DMS53 (cell line): ENCODE measurements around the gene FAM43A.

Source experiments
- DNase-seq: peaks from one replicate; lab custom pipeline; 2025; lab: John Stamatoyannopoulos, UW

FAM43A gene

DNA sequence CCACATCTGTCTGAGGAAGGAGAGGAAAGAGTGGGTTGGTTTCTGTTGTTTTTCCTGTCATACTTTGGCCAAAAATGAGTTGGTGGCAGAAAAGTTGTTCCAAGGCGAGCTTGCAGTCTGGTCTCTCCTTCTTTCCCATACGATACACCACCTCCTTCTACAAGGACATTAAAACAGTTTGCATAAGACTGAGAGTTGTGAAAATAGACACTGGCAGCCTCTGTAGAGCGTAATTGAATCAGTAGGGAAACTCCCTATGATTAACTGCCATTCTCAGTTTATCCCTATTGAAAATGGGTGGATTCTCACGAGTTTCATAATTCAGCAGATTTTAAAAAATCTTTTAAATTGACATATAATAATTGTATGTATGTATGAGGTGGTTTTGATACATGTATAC lies 10.0 kb upstream of the FAM43A start:
- no peak for DNase-seq

DNA sequence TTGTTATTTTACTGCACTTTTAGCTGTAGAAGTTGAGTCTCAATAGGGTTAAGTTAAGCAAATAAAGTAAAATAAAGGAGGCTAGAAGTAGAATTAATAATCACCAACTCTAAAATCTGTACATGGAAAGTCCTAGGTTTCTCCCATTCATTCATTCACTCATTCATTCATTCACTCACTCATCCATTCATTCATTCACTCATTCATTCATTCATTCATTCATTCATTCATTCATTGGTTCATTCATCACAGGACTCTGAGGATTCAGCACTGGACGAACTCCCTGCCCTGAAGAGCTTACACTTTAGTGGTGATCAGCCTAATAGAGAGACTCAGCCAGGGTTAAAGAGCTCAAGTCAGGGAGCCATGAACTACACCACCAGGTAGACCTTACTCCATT lies 9.2 kb upstream of the FAM43A start:
- DNase-seq = no peak

DNA sequence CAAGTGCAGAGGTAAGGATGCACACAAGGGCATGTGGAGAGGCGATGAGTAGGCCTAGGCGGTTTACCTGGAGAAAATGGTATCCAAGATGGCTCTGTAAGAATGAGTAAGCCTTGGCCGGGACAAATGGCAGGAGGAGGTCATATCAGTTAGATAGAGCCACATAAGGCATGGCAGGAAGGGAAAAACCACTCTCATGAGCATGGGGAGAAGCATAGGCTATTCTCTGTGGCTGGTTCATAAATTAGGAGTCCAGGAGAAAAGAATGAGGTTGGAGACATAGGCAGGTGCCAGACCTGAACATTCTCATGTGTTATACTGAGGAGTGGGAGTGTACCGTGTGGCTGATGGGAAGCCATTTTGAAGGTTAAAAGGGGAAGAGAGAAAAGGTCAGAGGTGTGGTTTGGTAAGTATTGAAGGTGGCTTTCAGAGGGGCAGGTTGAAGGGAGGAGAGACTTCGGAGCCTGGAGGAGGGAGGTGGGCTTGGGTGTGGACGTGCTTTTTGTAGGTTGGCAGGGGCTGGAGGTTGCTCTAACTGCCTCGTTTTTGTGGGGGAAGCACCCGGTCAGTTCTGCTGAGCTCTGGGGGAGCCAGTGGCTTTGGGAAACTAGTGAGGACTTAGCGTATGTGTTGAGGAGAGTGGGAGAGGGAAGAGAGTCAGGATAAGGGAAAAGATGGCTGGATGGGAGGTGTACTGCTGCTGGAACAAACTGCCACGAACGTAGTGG lies 4.6 kb upstream of the FAM43A start:
- DNase-seq = no peak

DNA sequence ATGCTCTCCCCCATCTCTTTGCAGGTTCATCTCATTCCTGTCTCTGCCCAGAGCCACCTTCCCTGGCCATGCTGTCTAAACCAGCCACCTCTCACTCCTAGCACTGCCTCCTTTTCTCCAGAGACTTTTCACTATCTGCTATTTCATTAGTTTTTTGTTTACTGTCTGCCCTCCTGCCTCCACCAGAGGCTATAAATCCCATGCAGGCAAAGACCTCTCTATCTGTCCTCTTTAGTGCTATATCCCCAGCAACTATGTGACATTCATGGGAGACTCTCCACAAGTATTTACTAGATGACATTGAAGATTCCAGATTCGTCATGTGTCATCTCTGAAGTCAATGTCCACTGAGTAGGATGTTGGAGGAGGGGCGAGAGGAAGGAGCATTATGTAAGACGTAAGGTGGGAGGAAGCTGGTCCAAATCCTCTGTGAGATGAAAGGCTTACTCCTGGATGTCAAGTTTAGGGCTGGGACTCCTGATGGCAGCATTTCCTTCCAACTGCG lies 3.4 kb upstream of the FAM43A start:
- no peak for DNase-seq

DNA sequence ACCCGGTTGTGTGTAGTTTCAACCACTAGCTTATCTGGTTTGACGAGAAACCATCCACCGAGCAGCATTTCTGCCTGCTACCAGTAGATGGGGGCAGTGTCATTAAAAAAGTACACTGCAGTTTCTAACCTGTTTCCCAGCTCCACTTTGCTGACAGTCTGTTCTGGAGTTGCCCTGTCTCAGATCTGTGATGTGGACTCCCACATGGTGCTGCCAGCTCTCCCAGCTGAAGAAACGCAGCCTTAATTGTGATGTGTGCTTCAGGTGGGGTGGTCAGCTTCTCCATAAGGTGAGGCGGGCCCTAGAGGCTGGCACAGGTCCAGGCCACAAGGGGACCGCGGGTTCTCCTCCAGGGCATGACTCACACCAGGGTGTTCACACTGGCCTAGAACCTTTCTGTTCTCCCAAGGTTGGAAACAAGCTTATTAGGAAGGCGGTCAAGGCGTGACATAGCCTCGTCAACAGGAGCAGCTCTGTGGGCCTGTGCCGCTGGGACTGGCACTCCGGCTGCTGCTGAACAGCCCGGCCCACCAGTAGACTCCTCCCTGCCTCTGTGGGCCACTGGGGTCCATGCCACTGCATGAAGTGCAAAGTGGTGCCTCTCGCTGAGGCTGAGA lies 2.9 kb upstream of the FAM43A start:
- peak; percentile 91 for DNase-seq

DNA sequence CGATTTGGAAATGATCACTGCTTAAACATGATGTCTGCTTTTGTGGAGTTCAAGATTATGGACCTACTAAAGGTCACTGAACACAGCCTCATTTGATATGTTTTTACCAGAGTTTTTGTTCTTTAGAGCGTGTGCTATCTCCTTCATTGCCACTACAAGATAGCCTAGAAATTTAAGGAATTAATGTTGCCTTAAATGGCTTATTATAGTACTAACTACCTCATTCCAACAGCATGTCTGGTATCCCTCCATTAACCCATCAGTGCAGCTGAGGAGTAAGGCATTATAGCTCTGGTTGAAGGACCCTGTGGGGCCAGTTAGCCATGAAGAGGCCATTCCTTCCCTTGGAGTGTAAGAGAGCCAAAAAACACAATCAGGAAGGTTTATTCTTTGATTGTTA lies 2.3 kb upstream of the FAM43A start:
- no peak for DNase-seq

DNA sequence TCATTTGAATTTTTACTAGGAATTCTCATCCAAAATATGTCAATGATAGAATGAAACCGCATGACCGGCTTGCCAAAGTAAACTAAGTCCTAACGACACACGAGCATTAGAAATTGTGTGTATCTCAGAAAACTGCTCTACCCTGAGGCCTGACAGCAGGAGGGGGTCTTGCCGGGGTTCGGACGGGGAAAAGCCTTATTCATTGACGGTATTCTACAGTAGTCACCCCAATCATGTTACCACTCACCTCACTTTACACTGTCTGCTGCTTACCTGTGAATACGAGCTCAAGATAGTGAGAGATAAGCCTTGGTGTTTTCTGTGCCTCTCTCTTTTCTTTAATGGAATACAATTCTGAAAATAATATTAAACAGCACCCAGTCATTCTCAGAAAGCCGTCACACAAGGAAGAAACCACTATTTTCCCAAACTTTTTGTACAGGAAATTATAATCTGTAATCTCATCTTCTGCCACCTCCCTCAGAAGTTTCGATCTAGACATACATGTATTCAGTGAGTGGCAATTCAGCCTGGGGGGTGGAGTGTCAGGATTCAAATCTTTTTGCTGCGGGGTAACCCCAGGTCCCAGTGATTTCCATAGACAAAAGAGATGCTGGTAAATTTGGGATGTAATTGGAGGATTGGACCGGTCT lies 492 bp upstream of the FAM43A start:
- DNase-seq = no peak

DNA sequence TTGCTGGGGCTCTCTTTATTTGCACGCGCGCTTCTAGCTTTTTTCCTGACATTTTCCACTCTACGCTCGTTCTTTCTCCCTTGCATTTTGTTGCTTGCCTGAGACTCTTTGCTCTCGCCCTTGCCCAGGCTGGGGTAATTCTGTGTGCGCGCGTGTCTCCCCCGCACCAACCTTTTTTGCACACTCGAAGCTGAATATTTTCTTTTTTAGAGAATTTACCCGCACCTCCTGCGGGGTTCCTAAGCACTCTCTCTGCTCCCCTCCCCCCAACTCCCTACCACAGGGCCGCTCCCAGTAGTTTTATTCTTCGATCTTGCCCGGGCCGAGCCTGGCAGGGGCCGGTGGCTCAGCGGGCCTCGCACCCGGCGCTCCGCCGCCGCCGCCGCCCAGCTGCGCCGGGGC lies 732 bp downstream of the FAM43A start:
- peak; percentile 51 for DNase-seq

DNA sequence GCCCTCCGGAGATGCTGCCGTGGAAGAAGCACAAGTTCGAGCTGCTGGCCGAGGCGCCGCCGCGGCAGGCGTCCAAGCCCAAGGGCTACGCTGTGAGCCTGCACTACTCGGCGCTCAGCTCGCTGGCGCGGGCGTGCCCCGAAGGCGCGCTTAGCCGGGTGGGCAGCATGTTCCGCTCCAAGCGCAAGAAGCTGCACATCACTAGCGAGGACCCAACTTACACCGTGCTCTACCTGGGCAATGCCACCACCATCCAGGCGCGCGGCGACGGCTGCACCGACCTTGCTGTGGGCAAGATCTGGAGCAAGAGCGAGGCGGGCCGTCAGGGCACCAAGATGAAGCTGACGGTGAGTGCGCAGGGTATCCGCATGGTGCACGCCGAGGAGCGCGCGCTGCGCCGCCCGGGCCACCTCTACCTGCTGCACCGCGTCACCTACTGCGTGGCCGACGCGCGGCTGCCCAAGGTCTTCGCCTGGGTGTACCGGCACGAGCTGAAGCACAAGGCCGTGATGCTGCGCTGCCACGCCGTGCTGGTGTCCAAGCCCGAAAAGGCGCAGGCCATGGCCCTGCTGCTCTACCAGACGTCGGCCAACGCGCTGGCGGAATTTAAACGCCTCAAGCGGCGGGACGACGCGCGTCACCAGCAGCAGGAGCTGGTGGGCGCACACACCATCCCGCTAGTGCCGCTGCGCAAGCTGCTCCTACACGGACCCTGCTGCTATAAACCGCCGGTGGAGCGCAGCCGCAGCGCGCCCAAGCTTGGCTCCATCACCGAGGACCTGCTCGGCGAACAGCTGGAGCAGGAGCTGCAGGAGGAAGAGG lies 1.3 kb downstream of the FAM43A start:
- DNase-seq = peak; percentile 69

DNA sequence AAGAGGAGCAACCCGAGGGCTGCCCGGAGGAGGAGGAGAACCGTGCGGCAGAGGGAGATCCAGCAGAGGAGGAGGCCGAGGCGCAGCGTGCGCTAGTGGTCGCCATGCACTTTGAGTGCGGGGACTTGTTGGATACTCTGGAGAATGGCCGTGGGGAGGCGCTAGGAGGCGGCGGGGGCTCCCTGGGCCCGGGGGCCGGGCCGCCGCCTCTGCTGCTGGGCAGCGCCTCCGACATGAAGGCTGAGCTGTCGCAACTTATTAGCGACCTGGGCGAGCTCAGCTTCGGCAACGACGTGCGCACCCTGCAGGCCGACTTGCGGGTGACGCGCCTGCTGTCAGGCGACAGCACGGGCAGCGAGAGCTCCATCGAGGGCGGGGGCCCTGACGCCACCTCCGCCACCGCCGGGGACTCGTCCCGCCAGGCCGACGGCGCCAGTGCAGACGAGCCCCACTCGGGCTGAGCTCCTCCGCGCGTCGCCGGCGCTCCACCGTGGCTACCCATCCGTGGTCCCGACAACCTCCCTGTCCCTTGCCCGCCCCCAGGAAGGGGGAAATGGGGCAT lies 2.0 kb downstream of the FAM43A start:
- peak; percentile 73 for DNase-seq

DNA sequence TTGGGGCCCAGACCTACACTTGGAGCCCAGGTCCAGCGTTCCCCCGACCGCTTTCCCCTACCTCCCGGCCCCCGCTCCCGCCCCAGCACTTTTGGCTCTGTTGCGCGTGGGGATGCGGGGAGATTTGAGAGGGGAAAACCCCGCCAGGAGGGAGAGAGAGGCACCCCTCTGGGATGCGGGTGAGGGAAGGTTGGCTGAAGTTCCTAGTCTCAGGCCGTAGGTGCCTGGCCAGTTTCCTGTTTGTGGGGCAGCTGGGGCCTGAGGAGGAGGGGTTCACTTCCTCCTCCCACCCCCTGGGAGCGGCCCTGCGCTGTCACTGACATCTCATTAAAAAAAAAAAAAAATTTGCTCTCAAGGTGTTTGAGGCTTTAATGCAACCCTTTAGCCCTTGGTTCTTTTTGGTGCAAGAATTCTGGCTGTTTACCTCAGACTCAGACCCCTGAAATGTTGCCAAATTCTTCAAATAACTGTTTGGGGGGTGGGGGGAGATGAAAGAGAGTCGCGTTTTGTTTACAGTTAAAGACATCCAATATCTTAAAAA lies 2.6 kb downstream of the FAM43A start:
- peak; percentile 20 for DNase-seq

DNA sequence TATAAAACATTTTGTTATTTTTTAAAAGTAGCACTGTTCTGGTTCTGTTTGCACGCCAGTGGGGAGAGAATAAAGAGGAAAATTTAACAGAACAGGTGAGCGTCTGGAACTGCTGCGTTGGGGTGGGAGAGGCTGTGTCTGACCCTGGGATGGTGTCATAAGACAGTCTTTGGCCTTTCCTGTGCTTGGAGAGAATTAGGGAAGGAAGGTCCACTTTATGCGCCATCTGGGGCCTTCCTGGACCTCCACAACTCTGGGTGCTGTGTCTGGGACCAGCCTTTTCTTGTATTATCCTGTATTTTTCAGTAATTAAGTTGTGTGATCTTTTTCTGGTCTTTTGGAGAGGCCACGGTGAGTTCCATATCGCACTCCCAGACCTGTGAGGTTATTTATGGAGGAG lies 3.3 kb downstream of the FAM43A start:
- DNase-seq = no peak

DNA sequence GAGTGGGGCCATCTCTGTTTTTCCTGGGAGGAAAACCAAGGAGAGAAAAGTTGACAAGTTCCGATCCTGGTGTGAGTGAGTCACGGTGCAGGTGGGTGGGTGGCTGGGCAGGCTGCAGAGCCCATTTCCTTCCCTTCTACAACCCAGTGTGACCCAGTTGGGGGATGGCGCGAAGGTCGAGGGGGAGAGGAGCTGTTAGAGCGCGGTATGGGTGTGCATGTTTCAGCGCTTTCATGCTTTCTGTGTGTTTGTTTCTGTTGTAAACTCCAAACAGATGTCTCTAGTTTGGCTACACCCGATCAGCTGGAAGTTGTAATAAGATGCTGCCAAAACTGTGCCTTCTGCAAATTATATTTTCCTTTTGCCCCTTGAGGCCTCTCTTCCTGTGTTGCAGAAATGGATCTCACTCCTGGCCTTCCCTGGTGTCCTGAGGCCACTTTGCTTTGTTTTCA lies 3.8 kb downstream of the FAM43A start:
- no peak for DNase-seq

DNA sequence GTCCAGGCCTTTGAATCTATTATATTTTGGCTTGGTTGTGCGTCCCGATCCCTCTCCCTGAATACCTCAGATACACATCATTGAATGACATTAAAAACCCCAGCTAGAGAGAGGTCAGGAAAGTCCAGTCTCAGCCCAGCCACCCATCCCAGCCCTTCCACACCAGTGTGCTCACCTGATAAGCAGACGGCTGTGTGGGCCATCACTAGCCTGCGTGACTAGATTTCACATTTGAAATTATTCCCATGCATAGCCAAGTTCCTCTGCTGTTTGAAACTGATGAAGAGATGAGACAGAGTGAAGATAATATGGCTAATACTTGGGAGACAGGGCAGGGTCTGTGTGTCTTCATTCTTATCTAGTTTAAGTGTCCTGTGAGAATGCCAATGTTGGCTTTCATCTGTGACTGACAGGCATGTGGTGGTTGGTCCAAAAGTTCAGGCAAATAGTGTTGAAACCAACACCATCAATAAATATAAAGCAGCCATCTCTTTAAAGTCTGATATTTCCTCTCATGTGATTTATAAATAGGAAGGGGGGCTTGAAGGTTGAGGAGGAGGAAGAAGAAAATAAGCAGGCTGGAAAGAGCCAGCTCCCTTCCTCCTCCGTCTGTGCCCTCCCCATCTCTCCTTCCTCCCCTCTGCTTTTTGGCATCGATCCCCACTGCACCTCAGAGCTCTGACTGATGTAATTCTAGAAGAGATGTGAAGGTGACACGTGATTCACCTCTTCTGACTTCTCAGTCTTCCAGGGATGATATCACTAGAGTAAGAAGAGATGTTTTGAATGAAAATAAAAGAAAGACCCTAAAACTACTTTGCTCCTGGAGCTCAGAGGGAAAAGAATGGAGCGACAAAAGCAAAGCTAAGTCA lies 5.1 kb downstream of the FAM43A start:
- peak; percentile 18 for DNase-seq

DNA sequence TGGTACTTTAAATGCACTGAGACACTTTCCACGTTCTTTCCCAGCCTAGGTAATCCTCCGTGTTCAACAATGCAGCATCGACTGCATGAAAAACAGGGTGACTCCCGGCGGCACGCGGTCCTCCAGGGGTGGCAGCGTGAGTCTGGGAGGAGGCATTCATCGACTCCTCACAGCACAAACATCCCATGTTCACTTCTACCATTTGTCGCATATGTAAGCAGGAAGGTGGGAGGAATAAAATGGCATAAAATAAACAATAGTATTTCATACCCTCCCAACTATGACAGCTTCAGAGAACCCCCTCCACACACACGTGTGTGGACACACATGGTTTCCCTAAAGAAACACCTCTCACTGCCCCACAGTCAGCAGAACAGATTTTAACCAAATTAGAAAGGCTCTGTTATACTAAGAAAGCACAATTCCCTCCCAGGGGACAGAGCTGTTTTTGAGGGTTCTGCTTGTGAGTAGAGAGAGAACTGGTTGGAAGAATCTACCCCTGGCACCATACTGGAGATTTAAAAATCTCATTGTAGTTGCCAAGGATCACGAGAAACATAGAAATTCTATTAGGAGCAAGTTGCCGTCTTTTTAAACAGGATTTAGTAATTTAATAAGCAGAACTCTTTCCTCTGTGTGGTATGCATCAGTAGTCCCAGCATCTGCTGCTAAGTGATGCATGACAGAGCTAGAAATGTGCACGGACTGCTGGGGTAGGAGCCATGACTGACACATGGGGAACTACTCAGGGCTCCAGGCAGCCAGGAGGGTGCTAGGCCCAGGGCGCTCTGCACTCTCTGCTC lies 6.0 kb downstream of the FAM43A start:
- DNase-seq = peak; percentile 34

DNA sequence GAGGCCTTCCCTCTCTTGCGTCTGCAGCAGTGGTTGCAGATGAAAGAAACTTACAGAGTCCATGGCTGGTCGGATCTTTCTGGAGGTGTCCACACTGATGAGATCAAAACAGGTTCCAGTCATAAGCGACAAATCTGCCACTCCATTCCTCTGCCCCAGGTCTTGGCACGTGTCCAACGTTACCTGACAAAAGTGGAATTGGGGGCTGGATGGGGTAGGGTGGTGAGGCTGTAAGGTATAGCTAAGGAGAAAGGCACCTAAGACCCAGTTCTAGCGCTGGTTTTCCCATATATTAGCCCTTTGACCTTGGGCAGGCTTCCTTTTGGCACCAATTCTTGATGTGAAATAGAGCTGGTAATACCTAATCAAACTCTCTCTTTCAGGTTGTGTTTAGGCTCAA lies 11.0 kb downstream of the FAM43A start:
- DNase-seq = no peak

DNA sequence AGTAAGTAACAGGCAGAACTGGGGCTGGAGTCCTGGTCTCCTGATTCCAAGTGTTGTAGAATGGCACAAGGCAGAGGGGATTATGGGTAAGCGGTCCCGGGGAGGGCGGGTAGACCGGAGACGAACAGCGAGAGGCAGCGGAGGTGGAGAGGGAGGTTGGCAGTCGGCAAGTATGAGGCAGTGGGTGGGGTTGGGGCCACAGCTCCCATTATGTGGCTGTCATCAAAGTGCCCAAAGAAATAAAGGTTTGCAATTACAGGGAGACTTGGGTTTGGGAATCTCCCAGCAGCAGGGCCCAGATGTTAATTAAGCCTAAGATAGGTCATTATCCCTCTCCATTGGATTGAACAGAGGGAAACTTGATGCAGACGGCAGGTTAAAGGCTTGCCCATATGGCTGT lies 16.9 kb downstream of the FAM43A start:
- DNase-seq = no peak

DNA sequence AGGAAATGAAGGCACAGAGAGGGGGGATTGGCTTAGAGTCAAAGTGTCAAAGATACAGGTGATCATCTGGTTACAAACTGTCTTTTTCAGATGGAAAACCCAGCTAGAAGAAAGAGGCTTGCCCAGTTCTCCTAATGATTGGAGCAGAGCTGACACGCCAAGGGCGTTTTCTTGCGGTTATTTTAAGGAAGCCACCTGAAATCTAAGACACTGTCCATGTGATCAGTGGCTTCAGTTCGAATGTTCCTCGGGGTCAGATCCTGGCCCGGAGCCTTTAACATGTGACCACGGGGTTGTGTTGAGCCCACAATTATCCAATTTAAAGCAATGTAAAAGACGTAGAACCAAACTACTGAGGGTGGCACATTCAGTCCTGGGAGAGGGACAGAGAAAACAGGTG lies 19.5 kb downstream of the FAM43A start:
- DNase-seq = no peak

DNA sequence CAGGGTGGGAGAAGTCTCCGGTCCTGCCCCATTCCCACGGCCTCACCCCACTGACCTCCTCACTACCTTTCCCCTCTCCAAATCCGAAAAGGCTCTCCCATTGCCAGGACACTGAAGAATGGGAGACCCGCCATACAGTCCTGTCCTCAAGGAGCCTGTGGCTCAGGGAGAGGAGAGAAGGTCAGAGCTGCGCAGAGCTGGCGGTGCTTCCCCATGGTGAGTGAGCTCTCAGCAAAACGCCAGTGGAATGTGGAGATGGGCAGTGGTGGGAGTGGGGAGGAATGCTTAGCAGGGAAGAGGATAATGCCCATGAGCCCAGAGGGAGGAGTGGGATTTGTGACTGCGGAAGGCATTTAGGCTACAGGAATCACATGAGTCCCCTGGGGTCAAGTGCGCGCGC lies 20.1 kb downstream of the FAM43A start:
- DNase-seq = no peak

DNA sequence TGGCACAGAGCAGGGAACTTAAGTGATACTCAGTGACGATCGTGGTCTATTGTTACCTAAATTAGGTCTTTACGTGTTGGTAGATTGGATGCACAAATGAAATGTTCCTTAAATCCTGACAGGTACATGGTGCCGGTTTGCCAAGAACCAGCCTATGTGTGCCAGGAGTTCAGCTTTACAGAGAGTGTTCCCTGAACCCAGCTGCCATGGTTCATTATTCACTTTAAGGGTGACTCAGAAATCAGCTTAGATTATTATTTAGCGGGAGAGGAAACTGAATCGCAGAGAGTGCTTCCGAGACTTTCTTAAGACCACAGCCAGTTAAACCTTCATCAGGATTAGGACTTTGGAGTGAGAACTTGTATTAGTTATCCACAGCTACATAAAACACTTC lies 21.5 kb downstream of the FAM43A start:
- no peak for DNase-seq
